ENCODE results near the gene ILF3. TPM values are rescaled to one million over a fixed set of nuclear protein-coding genes. Genes with fewer than 3 reads are reported as not detected.

ILF3 gene
- polyA plus RNA-seq, 3 donors = 34.4 to 189 (median 48.1) TPM

DNA sequence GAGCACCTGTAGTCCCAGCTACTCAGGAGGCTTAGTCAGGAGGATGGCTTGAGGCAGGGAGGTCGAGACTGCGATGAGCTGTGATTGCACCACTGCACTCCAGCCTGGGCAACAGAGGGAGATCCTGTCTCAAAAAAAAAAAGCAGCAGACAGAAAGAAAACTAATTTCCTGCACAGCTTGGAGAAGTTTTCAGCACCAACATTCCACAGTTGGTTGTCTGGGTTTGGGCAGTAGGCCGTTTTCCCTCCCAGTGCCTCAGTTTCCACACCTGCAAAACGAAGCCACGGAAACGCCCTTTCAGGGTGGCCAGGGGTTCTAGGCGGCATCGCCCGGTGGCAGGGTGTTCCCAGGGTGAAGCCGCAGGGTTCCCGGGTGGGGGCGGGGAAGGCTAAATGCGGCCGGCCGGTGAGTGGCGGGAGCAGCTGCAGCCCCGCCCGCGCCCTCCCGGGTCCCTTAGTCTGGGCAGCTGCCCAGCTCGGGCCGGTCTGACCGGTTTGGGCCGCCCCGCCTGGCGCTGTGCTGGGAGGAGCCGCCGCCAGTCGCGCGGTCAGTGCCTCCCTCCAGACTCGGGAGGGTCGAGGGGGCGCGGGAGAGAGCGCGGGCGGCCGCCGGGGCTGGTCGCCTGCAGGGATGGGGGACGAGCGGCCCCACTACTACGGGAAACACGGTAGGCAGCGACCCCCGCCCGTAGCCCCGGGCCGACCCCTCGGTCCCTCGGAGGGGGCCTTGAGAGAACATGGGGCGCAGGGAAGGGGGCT lies 29.0 kb upstream of the ILF3 start, which contains the start of gene SLC44A2:
SLC44A2 (plus strand) TSS at position 551 of the 759 bp plus-strand sequence; CDS start at position 632, 81 bp downstream.
- Mint-ChIP-seq H3K4me1 (peaks cover 10% of the 10 kb centered on the region), H3K4me3 (peak within 1 kb of the TSS; percentile 27 to 51), H3K27me3 (ENCODE audit: low read depth in 3 of 3) (peaks cover 0 to 11% (median 3%) of the 10 kb centered on the region in 3 donors), H3K27ac (peak within 1 kb of the TSS in 1 of 7 donors; percentile 30), H3K36me3 (peaks cover 29 to 41% of the 10 kb centered on the region in 2 donors), H3K9me3 (no peaks in the 10 kb centered on the region)
- Histone ChIP-seq H4K20me1 (ENCODE audit: insufficient read depth, low read length) (peaks cover 69% of the 10 kb centered on the region), H3K4me3 (replicated peaks in 1 of 3; ENCODE audit: low read depth in 2 of 3, low read length in 3 of 3) (no peak within 1 kb of the TSS), H3K4me1 (ENCODE audit: control insufficient read depth in 1 of 2, insufficient read depth in 2 of 2, low read length in 2 of 2) (peaks cover 0 to 6% of the 10 kb centered on the region in 2 donors), H3K9me3 (replicated peaks in 1 of 2; ENCODE audit: control insufficient read depth in 1 of 2, insufficient read depth in 1 of 2, low read length in 2 of 2) (no peaks in the 10 kb centered on the region), H3K4me2 (replicated peaks; ENCODE audit: extremely low read depth, low read length, poor library complexity, severe bottlenecking) (no peak within 1 kb of the TSS), H3K9ac (ENCODE audit: insufficient read depth, low read length, poor library complexity, severe bottlenecking) (no peak within 1 kb of the TSS), H3K79me2 (ENCODE audit: insufficient read depth, low read length) (no peaks in the 10 kb centered on the region), H3K36me3 (replicated peaks in 1 of 2; ENCODE audit: control insufficient read depth in 1 of 2, insufficient read depth in 2 of 2, low read length in 2 of 2) (peaks cover 20 to 26% of the 10 kb centered on the region in 2 donors), H3K27ac (ENCODE audit: low read depth in 1 of 2, low read length in 2 of 2) (no peak within 1 kb of the TSS), H3K27me3 (ENCODE audit: control insufficient read depth in 2 of 2, insufficient read depth in 2 of 2, low read length in 2 of 2) (no peaks in the 10 kb centered on the region), H2AFZ (ENCODE audit: insufficient read depth, low read depth, low read length, poor library complexity, severe bottlenecking) (no peak within 1 kb of the TSS)
- 87% methylated on average over 47 of the region's 53 CpGs for WGBS (ENCODE audit: insufficient coverage)
- intact Hi-C loops (cut with micrococcal nuclease) = no loop called here
- DNase-seq = no peak
- TF ChIP-seq, protein P1, sequence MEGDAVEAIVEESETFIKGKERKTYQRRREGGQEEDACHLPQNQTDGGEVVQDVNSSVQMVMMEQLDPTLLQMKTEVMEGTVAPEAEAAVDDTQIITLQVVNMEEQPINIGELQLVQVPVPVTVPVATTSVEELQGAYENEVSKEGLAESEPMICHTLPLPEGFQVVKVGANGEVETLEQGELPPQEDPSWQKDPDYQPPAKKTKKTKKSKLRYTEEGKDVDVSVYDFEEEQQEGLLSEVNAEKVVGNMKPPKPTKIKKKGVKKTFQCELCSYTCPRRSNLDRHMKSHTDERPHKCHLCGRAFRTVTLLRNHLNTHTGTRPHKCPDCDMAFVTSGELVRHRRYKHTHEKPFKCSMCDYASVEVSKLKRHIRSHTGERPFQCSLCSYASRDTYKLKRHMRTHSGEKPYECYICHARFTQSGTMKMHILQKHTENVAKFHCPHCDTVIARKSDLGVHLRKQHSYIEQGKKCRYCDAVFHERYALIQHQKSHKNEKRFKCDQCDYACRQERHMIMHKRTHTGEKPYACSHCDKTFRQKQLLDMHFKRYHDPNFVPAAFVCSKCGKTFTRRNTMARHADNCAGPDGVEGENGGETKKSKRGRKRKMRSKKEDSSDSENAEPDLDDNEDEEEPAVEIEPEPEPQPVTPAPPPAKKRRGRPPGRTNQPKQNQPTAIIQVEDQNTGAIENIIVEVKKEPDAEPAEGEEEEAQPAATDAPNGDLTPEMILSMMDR (IDR thresholded peaks at IDR 0.05) = no peak

DNA sequence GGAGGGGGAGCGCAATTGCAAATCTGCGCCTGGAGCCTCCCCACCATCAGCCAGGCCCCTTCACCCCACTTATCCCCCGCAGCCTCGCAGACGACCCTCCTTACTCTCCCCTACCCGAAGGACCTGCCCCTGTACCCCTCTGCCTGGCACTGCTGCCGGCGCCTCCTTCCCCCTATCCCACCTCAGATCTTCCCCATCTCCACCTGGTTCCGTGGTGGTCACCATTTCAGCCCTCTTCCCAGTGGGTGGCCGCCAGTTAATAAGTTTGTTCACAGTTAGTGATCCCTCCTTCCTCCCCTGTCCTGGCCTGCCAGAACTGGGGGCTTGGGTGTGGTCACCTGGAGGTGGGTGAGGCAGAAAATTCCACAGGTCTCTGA lies 28.4 kb upstream of the ILF3 start:
- H3K27me3 ChIP-seq (ENCODE audit: control insufficient read depth in 2 of 2, insufficient read depth in 2 of 2, low read length in 2 of 2) = no peaks in the 10 kb centered on the region
- Mint-ChIP-seq H3K4me3 (no peak overlapping the region), H3K27ac (no peak overlapping the region), H3K4me1 (peaks cover 10% of the 10 kb centered on the region), H3K9me3 (no peaks in the 10 kb centered on the region), H3K36me3 (peaks cover 29 to 47% of the 10 kb centered on the region in 2 donors), H3K27me3 (ENCODE audit: low read depth in 3 of 3) (peaks cover 2 to 11% (median 3%) of the 10 kb centered on the region in 3 donors)
- no peak overlapping the region for H2AFZ ChIP-seq (ENCODE audit: insufficient read depth, low read depth, low read length, poor library complexity, severe bottlenecking)
- H3K27ac ChIP-seq (ENCODE audit: low read depth in 1 of 2, low read length in 2 of 2) = no peak overlapping the region
- H3K36me3 ChIP-seq (replicated peaks in 1 of 2; ENCODE audit: control insufficient read depth in 1 of 2, insufficient read depth in 2 of 2, low read length in 2 of 2) = peaks cover 22 to 30% of the 10 kb centered on the region in 2 donors
- H3K9ac ChIP-seq (ENCODE audit: insufficient read depth, low read length, poor library complexity, severe bottlenecking) = no peak overlapping the region
- no peaks in the 10 kb centered on the region for H3K9me3 ChIP-seq (replicated peaks in 1 of 2; ENCODE audit: control insufficient read depth in 1 of 2, insufficient read depth in 1 of 2, low read length in 2 of 2)
- intact Hi-C loops (cut with micrococcal nuclease) = no loop called here
- H3K4me2 ChIP-seq (replicated peaks; ENCODE audit: extremely low read depth, low read length, poor library complexity, severe bottlenecking) = no peak overlapping the region
- H4K20me1 ChIP-seq (ENCODE audit: insufficient read depth, low read length) = peaks cover 63% of the 10 kb centered on the region
- 91% methylated on average over 7 of the region's 10 CpGs for WGBS (ENCODE audit: insufficient coverage)
- H3K4me3 ChIP-seq (replicated peaks in 1 of 3; ENCODE audit: low read depth in 2 of 3, low read length in 3 of 3) = no peak overlapping the region
- H3K79me2 ChIP-seq (ENCODE audit: insufficient read depth, low read length) = no peaks in the 10 kb centered on the region
- TF ChIP-seq, protein P1 (IDR thresholded peaks at IDR 0.05) = no peak
- H3K4me1 ChIP-seq (ENCODE audit: control insufficient read depth in 1 of 2, insufficient read depth in 2 of 2, low read length in 2 of 2) = peaks cover 0 to 6% of the 10 kb centered on the region in 2 donors
- DNase-seq = no peak
